Measurements from ENCODE around the gene FOXE3. TPM values are rescaled to one million over a fixed set of nuclear protein-coding genes. Genes with fewer than 3 reads are reported as not detected.

Gene FOXE3
- total RNA-seq, 2 experiments from 2014 or later: not detected

DNA sequence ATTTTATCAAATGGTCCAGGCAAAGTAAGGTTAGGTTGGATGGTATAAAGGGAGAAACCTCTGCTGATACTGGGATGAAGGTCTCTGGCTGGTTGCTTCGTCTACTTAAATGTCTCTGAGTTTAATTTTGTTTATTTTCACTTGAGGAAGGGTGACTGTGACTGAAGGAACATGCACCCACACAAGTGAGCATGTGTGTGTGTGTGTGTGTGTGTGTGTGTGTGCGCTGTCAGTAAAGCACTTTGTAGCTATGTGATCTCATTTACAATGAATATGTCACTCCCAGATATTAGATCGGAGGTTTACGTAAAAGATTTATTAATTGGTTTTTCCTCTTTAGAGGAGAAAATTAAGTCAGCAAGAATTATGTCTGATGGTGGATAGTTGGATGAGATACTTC is 26.1 kb downstream of the FOXE3 start:
- intact Hi-C loops (cut with DNase I, micrococcal nuclease): loop anchor here in 1 of 2 experiments (10.0 kb wide), 1 partner anchor 217 kb away; no protein-coding TSS in a partner anchor
- Mint-ChIP-seq H3K4me1 (peaks cover 20% of the 10 kb centered on the region), H3K9me3 (ENCODE audit: low read depth) (no peaks in the 10 kb centered on the region), H3K4me3 (no peak overlapping the region), H3K27ac (no peak overlapping the region), H3K27me3 (peaks cover 25% of the 10 kb centered on the region), H3K36me3 (ENCODE audit: low read depth) (no peaks in the 10 kb centered on the region)
- CTCF ChIA-PET: interaction anchor here (1.5 kb wide), 1 partner anchor 284 kb away, joined by 5 read pairs; no protein-coding TSS in a partner anchor
- POLR2A ChIA-PET: no interaction called here
- ATAC-seq: no peak
- no peak for DNase-seq

DNA sequence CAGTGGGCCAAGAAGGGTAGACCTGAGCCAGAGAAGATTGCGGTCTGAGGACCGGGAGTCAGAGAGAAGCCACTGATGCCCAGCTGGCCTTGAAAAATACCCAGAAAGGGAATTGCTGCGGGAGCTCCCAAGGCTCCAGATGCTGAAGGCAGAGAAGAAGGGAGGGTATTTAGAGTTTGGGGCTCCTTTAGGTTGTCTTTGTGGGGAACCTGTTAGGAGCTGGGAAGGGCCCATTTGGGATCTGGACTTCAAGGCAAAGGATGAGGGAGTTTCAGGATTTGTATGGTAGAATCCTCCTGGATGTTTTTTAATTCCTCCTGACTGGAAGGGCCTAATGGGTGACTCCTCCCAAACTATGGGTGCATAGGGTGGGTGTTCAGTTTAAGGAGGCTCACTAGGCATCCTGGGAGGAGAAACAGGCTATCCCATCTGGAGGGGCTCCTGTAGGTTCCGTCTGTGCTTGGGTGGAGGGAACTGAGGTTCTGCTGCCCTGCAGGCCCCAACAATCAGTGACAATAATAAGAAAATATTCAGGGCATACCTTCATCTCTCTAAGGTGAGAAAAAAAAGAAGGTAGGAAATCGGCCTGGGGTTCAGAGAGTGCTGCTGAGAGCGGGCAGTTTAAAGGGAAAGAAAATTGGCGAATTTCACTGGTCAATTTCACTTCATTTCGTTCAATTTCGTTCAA is 26.9 kb downstream of the FOXE3 start:
- no peak overlapping the region for H3K27ac Mint-ChIP-seq
- peaks cover 20% of the 10 kb centered on the region for H3K4me1 Mint-ChIP-seq
- no peak overlapping the region for H3K4me3 Mint-ChIP-seq
- H3K9me3 Mint-ChIP-seq (ENCODE audit: low read depth): no peaks in the 10 kb centered on the region
- DNase-seq: no peak
- no peak for ATAC-seq
- ChIA-PET CTCF (interaction anchor here (0.8 kb wide), 1 partner anchor 283 kb away, joined by 4 read pairs; no protein-coding TSS in a partner anchor), POLR2A (no interaction called here)
- no peaks in the 10 kb centered on the region for H3K36me3 Mint-ChIP-seq (ENCODE audit: low read depth)
- intact Hi-C loops (cut with DNase I, micrococcal nuclease): loop anchor here in 1 of 2 experiments (10.0 kb wide), 1 partner anchor 218 kb away; no protein-coding TSS in a partner anchor
- H3K27me3 Mint-ChIP-seq: peaks cover 30% of the 10 kb centered on the region

DNA sequence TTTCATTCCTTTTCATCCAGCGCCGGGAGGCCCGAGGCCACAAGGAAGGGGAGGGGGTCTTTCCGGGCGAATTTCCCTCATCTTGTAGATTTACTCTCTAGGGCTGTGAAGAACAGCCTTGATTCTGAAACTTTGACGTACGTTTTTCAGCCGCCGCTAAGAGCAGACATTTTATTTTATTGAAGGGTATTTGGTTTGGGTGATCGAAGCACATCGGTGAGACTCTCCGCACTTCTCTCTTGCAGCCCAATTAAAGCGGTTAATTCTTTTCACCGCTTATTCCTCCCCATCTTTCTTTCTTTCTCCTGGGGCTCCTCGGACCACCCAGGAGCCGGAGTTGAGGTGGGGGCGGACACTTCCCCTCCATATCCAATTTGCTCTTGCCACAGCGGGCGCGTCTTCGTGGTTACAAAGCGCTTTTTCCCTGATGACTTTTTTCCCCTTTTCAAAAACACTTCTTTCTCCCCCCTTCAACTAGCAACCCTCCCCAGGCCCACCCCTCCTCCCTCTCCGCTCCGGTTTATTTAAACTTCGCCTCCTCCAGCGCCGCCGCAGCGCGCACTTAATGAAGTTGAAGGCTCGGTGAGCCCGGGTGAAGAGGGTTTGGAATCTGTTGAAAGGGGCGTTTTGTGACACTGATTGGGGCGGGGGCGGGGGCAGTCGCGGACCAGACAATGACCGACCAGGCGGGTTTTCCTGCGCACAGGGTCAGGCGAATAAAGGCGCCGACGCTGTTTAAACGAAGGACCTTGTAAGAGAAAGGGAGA is 27.6 kb downstream of the FOXE3 start:
- Mint-ChIP-seq H3K27ac (no peak overlapping the region), H3K4me3 (peak overlapping the region; percentile 36), H3K4me1 (peaks cover 18% of the 10 kb centered on the region), H3K36me3 (ENCODE audit: low read depth) (no peaks in the 10 kb centered on the region), H3K27me3 (peaks cover 36% of the 10 kb centered on the region), H3K9me3 (ENCODE audit: low read depth) (no peaks in the 10 kb centered on the region)
- ATAC-seq: no peak
- DNase-seq: no peak
- ChIA-PET CTCF (interaction anchor here (0.8 kb wide), 1 partner anchor 282 kb away, joined by 4 read pairs; no protein-coding TSS in a partner anchor), POLR2A (no interaction called here)
- intact Hi-C loops (cut with DNase I, micrococcal nuclease): loop anchor here (1.0 to 10.0 kb wide), 3 partner anchors 7 to 219 kb away; no protein-coding TSS in a partner anchor

DNA sequence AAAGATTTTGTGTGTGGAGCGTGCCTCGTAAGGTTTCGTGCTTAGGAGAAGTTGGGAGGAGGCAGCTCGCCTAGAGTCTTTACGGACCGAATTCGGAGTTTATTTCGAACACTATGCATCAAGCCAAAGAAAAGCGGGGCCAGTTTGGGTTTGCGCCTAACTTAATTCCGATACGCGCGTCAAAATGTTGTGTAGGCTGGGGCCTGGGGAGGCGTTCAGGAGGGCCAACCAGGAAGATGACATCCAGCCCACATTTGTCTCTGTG is 28.1 kb downstream of the FOXE3 start:
- DNase-seq (no peak), ATAC-seq (no peak)
- no peak overlapping the region for H3K27ac Mint-ChIP-seq
- H3K4me1 Mint-ChIP-seq: peaks cover 18% of the 10 kb centered on the region
- H3K27me3 Mint-ChIP-seq: peaks cover 40% of the 10 kb centered on the region
- ChIA-PET POLR2A (no interaction called here), CTCF (interaction anchor here (1.0 kb wide), 1 partner anchor 8 kb away, joined by 3 read pairs; no protein-coding TSS in a partner anchor)
- H3K9me3 Mint-ChIP-seq (ENCODE audit: low read depth): no peaks in the 10 kb centered on the region
- intact Hi-C loops (cut with DNase I, micrococcal nuclease): loop anchor here (1.0 to 10.0 kb wide), 3 partner anchors 8 to 219 kb away; no protein-coding TSS in a partner anchor
- H3K4me3 Mint-ChIP-seq: peak overlapping the region; percentile 36
- no peaks in the 10 kb centered on the region for H3K36me3 Mint-ChIP-seq (ENCODE audit: low read depth)

DNA sequence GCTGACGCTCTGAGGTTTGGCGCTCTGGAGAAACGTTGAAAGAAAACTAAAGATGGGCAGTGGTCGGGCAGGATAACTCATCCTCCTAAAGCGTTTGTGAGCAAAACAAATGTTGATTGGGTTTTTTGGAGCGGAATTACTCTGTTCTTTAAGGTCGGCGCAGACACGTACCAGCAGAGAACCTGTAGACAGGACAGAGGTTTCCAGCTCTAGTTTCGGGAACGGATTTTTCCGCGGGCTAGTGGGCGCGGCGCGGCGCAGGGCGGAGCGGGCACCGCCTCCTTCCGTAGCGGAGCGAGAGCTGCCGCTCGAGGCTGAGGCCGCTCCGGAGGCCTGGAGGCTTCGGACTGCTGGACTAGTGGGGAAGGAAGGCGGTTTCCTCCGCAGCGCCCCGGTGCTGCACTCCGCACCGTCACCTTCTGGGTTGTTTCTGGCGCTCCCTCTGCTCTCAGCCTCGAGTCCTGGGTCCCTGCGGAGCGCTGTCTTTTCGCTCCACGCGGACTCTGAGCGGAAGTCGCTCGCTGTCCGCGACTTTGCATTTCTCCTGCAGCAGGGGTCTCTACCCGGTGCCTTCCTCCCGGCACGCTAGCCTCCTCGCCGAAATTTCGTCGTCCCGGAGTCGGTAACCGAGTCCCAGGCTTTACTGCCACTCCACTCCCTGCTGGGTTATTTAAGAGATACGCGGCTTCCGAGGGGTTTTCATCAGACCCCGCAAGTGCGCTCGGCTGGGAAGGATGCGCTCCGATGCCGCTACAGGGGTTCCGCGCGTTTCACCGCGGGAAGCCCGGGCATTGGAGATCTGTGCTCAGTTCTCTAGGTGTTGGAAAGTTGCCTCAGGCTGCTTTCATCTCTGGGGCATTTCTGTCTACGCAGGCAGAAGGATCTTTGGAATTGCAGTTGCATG is 28.7 kb downstream of the FOXE3 start:
- CTCF ChIA-PET: interaction anchor here (0.7 to 1.0 kb wide), 2 partner anchors 8 to 127 kb away, joined by 3 read pairs; no protein-coding TSS in a partner anchor
- POLR2A ChIA-PET: no interaction called here
- DNase-seq (peak; percentile 57), ATAC-seq (peak; percentile 67)
- peaks cover 18% of the 10 kb centered on the region for H3K4me1 Mint-ChIP-seq
- H3K9me3 Mint-ChIP-seq (ENCODE audit: low read depth): no peaks in the 10 kb centered on the region
- no peaks in the 10 kb centered on the region for H3K36me3 Mint-ChIP-seq (ENCODE audit: low read depth)
- intact Hi-C loops (cut with DNase I, micrococcal nuclease): loop anchor here (1.0 to 10.0 kb wide), 3 partner anchors 9 to 220 kb away; no protein-coding TSS in a partner anchor
- no peak overlapping the region for H3K27ac Mint-ChIP-seq
- peaks cover 46% of the 10 kb centered on the region for H3K27me3 Mint-ChIP-seq
- peak overlapping the region; percentile 36 for H3K4me3 Mint-ChIP-seq

DNA sequence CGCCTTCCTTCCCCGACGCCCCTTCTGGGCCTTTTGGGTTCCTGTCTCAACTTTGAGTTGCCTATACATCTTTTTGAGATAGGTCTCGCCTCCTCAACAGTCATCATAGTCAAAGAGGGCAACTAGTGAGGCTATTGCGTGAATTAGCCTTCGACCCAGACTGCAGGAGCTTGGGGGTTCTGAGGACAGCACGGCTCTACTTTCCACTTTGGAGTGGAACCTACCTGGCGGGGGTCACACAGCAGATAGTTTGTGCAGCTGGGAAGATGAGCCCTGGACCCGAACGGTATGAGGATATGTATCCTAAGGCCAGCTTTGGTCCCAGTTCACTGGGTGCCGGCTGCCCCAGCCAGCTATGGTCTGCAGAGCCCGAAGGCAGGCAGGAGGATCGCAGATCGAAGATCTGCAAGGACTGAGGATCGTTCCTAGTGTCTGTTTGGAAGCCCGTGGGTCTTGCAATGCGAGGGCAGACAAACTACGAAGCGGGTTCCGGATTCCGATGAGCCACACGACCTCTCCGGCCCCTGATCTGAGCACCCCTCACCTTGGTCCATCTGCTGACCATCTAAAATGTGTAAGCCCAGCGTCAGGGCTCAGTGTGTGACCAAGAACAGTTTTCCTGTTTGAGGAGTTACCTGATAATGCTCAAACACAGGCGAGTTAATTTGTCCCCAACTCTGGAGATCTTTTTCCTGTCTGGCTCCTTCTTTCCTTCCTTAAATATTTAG is 29.9 kb downstream of the FOXE3 start:
- Mint-ChIP-seq H3K4me1 (peaks cover 18% of the 10 kb centered on the region), H3K4me3 (no peak overlapping the region), H3K27ac (no peak overlapping the region), H3K36me3 (ENCODE audit: low read depth) (no peaks in the 10 kb centered on the region), H3K27me3 (peaks cover 54% of the 10 kb centered on the region), H3K9me3 (ENCODE audit: low read depth) (no peaks in the 10 kb centered on the region)
- ATAC-seq (no peak), DNase-seq (no peak)
- intact Hi-C loops (cut with DNase I, micrococcal nuclease): loop anchor here (2.0 to 10.0 kb wide), 2 partner anchors 215 to 221 kb away; no protein-coding TSS in a partner anchor
- POLR2A ChIA-PET: no interaction called here
- CTCF ChIA-PET: interaction anchor here (0.9 kb wide), 1 partner anchor 8 kb away, joined by 3 read pairs; the partner anchor contains the start of gene FOXD2

DNA sequence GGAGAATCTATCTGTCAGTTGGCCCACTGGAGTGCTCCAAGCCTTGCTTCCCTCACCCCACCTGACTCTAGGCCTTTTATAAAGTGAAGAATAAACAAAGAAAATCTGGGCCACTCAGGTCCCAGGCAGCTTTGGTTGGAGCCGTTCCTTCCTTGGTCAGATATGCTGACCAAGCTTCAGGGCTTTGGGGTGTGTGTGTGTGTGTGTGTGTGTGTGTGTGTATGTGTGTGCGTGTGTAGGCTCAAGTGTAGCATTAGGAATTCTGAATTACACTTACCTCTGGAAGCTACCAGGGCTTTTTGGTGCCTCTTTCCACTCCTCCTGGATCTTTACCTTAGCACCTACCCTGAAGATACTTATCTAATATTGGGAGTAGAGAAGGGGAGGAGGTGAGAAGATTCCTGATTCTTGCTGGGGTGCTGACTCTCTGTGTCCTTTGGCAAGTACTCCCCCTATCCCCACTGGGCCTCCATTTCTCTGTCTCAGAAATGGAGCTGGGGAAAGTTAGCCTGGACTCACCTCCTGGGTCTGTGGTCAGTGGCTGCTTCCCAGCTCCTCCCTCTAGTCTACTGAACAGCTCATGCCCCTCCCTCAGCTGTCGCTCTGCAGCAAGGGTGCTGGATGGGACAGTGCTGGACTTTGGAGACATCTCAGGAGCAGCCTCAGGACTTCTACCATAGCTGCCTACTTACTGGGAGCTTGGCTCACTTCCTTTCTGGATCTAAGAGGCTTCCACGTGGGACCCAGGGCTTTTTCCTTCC is 32.6 kb downstream of the FOXE3 start:
- intact Hi-C loops (cut with DNase I, micrococcal nuclease): loop anchor here in 1 of 2 experiments (10.0 kb wide), 1 partner anchor 224 kb away; no protein-coding TSS in a partner anchor

DNA sequence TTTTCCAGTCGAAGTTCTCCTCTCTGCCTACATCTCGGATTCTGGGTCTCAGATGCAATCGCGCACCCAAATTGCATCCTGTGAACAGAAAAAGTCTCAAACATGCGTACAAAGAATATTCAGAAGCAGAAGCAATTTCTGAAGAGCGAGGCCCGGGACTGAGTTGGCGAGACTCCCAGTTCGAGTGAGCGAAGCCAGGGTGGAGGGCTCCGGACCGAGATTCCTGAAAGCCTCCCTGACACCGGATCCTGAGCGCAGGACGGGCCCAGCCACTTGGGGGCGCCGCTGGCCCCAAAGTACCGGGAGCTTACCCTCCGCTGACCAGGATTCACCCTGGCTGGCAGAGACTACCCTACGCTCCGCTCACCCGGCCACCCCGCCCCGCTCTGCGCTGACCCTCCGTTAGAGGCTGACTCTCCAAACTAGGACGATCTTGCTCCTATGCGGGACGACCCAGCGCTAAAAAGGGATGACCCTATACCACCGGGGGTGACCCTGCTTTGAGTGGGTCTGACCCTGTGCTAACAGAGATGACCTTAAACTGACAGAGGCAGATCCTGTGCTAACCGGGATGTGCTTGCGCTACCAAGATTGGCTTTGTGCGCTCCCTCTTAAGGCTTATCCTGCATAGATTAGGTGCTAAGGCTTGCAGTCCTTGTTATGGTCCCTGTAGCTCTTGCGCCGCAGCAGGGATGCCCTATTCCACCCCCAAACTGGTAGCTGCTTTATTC is 33.9 kb downstream of the FOXE3 start:
- no peaks in the 10 kb centered on the region for H3K9me3 Mint-ChIP-seq (ENCODE audit: low read depth)
- H3K36me3 Mint-ChIP-seq (ENCODE audit: low read depth): no peaks in the 10 kb centered on the region
- ATAC-seq: no peak
- peak; percentile 43 for DNase-seq
- POLR2A ChIA-PET: no interaction called here
- peaks cover 69% of the 10 kb centered on the region for H3K27me3 Mint-ChIP-seq
- intact Hi-C loops (cut with DNase I, micrococcal nuclease): loop anchor here in 1 of 2 experiments (10.0 kb wide), 1 partner anchor 225 kb away; no protein-coding TSS in a partner anchor
- H3K4me3 Mint-ChIP-seq: no peak overlapping the region
- no peak overlapping the region for H3K27ac Mint-ChIP-seq
- CTCF ChIA-PET: interaction anchor here (1.0 to 2.2 kb wide), 4 partner anchors 9 to 261 kb away, joined by 3 to 14 read pairs (median 4); partner anchors contain the start of gene FOXD2
- peaks cover 7% of the 10 kb centered on the region for H3K4me1 Mint-ChIP-seq

More for the DNA sequence above, 32.6 kb downstream of the FOXE3 start:
- POLR2A ChIA-PET: no interaction called here
- DNase-seq (no peak), ATAC-seq (no peak)
- CTCF ChIA-PET: interaction anchor here (0.6 to 2.2 kb wide), 7 partner anchors 8 to 278 kb away, joined by 3 to 14 read pairs (median 4); partner anchors contain the start of gene FOXD2
- Mint-ChIP-seq H3K4me3 (no peak overlapping the region), H3K27me3 (peaks cover 72% of the 10 kb centered on the region), H3K27ac (no peak overlapping the region), H3K9me3 (ENCODE audit: low read depth) (no peaks in the 10 kb centered on the region), H3K36me3 (ENCODE audit: low read depth) (no peaks in the 10 kb centered on the region), H3K4me1 (peaks cover 17% of the 10 kb centered on the region)

DNA sequence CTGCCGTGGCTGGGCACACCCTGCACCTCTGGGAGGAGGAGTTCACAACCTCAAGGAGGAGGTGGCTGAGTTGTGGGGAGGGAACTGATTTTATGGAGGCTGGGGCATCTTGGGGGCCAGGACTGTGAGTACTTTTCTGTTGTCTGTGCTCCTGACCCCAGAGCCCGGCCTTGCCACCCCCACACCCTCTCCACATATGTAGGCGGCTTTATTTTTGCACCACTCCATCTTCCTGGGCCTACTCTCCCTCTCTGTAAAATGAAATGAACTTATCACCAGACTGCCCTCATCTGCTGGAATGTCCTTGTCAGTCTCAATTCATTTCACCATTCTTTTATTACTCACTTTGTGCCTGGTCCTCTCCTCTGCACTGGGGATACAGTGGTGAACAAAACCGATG is 34.5 kb downstream of the FOXE3 start:
- H3K36me3 Mint-ChIP-seq (ENCODE audit: low read depth): no peaks in the 10 kb centered on the region
- ATAC-seq: no peak
- H3K9me3 Mint-ChIP-seq (ENCODE audit: low read depth): no peaks in the 10 kb centered on the region
- H3K27ac Mint-ChIP-seq: no peak overlapping the region
- H3K4me3 Mint-ChIP-seq: no peak overlapping the region
- CTCF ChIA-PET: interaction anchor here (1.0 to 2.2 kb wide), 2 partner anchors 13 to 15 kb away, joined by 3 to 14 read pairs; partner anchors contain the start of gene FOXD2
- DNase-seq: no peak
- H3K27me3 Mint-ChIP-seq: peaks cover 66% of the 10 kb centered on the region
- POLR2A ChIA-PET: no interaction called here
- intact Hi-C loops (cut with DNase I, micrococcal nuclease): no loop called here
- H3K4me1 Mint-ChIP-seq: peaks cover 2% of the 10 kb centered on the region
